GM18951 (cell line): ENCODE measurements around the gene TRPM3.

Source experiments
- POLR2A ChIP-seq: IDR thresholded peaks from 4 replicates; pipeline ENCODE4 v1.6.1; 2011; ENCODE audit warnings: mild to moderate bottlenecking; ENCODE audit not compliant: insufficient read length, insufficient read depth; ENCODE audit errors: extremely low read depth
- in situ Hi-C: fragments of 300-500 bp; cut with MboI; formaldehyde crosslinking; loops from one replicate; pipeline ENCODE4 v1.12.0; 2022; ENCODE audit warnings: low sequenced_read_pairs, mixed read lengths, inconsistent platforms; ENCODE audit not compliant: unreplicated experiment

The TRPM3 gene

DNA sequence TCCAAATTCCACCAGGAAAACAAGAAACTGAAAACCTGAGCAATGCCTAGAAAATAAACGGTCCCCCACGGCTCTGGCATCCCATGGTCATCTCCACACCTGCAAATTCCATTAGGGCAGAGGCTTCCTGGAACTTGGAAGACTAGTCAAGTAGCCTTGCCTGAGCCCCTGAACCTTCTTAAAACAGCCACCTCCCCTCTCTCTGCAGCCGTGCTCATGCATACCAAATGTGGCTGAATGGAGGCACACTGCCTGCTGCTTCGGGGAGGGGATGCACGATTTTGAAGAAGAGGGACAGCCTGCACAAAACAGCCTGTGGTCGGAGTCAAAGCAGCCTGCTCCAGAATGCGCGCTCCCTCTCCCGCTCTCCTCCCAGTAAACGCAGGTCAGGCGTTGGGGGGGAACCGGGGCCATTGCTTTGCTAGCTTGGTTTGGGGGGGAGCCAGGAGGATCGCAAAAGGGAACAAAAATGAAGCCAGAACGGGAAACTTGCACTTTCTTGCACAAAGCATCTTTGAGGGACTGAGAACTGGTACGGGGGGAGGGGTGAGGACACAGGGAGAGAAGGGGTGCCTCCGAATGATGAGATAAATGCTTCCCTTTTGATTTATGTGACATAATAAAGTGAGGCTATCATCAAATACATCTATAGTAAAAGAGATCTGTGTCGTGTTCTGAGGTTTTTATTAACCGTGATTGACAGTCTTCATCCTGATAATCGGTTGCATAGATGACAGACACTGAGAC lies at the start of gene TRPM3:
TRPM3 (minus strand) TSS at position 347 of the 747 bp plus-strand sequence; CDS start at position 80, 267 bp downstream.
- TF ChIP-seq POLR2A, result no peak
- in situ Hi-C loops, result no loop called here

DNA sequence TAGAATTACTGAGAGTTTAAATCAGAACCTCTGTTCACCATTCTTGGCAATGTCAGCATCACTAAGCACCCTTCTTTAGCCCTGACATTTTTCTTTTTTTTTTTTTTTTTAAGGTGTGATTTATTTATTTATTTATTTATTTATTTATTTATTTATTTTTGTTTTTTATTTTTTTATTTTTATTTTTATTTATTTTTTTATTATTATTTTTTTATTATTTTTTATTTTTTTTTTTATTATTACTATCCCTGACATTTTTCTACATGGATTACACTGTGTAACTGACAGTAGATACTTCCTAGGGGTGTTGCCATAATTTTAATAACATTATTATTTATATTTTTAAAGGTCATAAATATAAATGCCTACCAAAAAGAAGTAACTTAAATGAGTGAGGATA lies 47.0 kb upstream of the TRPM3 start:
- in situ Hi-C loops, result no loop called here
- TF ChIP-seq POLR2A, result no peak

DNA sequence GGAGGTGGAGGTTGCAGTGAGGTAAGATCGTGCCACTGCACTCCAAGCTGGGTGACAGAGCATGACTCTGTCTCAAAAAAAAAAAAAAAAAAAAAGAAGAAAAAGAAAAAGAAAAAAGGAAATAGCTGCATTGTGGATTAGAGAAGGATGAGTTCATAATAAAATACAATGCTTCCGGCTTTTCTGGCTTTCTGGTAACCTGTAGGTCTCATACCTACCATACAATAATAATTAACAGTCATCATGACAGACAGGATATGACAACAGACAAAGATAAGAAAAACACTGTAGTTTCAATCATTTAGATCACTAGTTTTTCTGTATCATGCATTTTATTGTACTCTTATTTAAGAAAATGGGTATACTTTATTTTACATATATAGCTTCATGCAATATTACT lies 40.7 kb upstream of the TRPM3 start:
- no peak for TF ChIP-seq POLR2A
- in situ Hi-C loops, result no loop called here

DNA sequence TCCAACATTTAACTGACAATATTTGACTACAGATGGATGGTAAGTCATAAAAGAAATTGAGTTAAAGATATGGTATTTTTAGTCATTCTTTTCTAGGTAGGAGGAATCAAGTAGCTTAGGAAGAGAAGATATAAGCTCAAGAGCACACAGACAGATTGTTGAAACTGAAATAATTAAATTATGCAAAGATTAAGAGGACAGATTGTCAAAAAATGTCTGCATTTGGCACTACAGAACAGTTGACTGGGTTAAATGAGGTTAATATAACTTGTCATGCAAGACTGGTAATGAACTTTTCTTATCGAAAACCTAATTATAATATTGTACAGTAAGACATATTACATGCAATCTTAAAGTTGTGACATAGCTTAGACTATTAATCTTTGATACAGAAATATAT lies 36.3 kb upstream of the TRPM3 start:
- TF ChIP-seq POLR2A, result no peak
- in situ Hi-C loops, result no loop called here

DNA sequence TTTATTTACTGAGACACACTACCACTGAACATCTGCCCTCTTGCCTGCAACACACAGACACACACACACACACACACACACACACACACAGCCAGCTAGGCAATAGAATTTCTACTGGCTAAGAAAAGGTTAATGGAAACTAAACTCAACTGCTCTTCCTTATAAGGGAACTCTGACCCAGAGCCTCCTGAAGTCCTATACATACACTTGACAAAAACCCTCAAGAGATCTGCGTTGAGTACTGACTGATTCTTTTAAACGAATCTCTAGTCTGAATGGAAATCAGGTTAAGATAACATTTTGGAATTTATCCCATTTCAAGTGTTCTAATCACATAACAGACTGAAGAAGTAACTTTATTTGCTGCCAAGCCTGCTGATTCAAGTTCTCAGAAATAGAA lies 25.9 kb upstream of the TRPM3 start:
- no peak for TF ChIP-seq POLR2A
- in situ Hi-C loops, result no loop called here

DNA sequence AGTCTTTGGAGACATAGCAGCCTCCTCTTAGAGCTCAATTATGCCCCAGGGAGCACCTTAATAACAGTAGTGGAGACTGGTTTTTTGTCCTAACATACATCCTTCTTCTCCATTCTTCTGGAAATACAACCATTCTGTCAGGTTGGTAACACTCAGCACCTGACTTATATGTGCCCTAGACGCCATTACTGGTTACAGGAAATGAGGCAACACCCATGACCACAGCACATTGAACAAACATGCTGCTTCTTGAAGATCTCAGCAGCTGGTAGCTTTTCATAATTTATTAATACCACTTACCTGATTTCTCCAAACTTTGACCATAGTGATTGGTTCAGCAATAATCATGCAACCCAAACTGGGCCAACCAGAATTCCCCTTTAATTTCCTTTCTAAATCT lies 25.1 kb upstream of the TRPM3 start:
- in situ Hi-C loops, result no loop called here
- no peak for TF ChIP-seq POLR2A

DNA sequence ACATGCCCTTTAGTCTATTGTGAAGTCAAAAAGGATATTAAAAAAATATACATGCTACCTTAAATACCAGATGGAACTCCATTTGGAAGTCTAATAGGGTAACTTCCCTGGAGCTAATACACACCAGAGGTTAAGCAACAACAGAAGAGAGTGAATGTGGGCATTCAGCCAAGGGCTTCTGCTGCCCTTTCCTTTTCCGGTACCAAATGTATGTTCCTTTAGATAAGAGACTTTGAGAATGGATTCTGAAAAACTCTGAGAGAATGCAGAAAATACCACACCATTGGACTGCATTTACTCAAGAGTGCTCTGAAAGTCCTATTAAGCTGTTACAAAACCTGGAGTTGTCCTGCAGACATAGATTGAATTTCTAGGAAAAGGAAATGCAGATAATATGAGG lies 23.8 kb upstream of the TRPM3 start:
- no peak for TF ChIP-seq POLR2A
- in situ Hi-C loops, result no loop called here

DNA sequence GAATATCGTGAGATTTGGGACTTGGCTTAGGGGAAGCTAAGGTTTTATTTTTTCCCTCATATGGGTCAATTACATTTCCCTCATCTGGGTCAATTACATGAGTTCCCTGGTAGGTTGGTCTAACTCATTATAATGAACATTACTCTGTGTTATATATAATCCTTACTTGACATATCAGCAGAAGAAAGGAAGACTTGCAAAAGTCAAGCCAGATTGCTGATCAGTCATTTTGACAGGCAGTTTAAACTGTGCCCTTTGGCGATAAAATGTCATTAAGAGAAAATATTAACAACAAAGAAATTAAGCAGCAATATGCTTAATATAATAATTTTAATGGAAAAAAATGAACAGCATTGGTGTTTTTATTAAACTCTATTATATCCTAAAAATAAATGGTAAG lies 23.1 kb upstream of the TRPM3 start:
- no peak for TF ChIP-seq POLR2A
- in situ Hi-C loops, result no loop called here

DNA sequence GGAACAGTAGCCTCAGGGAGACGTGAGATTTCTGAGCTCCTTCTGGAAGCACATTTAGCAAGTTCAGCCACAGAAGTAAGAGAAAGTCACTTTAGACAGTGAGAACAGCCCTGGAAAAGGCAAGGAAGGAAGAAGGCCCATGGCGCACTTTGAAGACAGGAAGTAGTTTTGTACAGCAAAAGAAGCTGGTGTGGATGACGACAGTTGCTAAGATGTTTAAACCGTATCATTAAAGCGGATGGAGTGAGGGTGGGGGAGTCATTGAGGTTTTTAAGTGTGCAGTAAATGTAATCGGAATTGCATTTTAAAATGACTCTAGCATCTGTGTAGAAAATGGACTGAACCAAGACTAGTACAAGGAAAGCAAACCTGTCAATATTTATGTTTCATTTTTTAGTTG lies 15.3 kb upstream of the TRPM3 start:
- in situ Hi-C loops, result no loop called here
- TF ChIP-seq POLR2A, result no peak

DNA sequence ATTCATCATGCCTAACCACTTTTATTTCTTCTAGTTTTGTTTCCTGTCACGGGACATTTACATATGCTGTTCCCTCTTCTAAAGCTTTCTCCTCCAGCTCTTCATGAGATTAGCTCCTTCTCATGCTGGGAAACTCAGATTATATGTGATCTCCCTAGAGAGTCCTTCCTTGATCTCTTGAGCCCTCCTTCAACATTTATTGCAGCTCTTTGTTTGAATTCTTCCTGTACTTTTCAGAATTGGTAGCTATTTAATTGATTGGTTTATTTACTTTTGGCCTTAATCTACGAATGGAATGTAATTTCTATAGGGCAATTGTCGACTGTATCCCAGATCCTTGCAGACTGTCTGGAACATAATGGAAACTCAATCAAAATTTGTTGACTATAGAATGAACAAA lies 9.7 kb upstream of the TRPM3 start:
- in situ Hi-C loops, result no loop called here
- no peak for TF ChIP-seq POLR2A

DNA sequence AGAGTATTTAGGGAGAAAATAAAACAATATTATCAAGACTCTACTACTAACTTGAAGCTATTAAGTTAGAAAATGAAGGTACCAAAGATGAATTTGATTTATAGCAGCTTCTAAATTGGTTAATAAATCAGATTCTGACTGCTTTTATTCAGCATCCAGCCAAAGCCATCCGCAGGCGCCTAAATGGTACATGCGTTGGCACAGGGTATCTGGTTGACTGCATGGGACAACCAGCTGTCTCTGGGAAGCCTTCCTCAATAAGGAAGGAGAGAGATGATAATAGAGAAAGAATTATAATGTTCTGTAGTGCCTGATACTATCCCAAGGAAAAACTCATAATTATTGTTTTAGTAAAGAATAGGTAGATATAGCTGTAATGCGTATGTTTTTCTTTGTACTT lies 9.1 kb upstream of the TRPM3 start:
- no peak for TF ChIP-seq POLR2A
- in situ Hi-C loops, result no loop called here

DNA sequence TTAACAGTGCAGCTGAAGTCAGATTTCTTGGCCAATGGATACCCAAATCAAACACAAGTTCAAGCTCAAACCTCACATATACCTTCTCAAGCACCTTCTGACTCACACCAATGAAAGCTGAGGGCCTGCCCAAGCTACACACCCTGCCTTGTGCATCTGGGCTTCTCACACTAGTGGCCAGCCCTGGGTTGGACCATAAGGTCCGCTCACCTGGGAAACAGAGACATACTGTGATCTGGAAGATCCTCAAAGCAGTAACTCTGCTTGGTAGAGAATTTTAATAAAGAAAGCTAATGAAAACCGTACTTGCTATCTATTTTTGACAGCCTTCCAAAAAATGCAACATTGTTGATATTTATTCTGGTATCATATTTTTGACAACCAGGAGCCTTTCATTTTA lies 7.4 kb upstream of the TRPM3 start:
- TF ChIP-seq POLR2A, result no peak
- in situ Hi-C loops, result no loop called here

DNA sequence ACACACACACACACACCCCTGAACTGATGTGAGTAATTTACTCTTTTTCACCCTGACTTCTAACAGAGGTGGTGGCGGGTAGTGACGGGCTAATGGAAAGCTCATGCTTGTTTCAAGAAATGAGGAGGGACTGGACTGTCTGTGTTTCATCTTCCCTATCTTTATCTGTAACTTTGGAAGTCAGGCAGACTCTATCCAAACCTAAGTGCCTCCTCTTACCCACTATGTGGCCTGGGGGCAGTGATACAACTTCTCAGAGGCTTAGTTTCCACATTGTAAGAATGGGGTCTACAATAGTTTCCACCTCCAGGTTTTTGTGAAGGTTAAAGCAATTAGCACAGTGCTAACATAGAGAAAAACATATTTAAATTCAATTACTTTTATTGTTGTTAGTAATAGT lies 5.9 kb upstream of the TRPM3 start:
- in situ Hi-C loops, result no loop called here

DNA sequence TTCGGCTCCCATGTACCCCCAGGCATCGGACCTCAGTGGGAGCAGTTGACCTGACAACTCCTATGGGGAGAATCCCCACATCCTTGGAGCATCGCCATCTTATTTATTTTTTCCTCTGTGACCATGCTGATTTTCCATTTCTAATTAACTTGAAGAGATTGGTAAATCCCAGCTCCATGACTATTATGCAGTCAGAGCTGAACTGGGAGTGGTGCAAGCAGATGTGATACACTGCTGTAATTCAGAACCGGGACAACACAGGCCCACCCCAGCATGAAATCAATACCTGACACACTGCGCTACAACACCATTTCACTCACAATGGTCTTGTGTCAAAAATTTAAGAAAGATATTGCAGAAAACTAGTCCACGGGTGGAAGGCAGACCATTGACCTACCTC lies 1.0 kb upstream of the TRPM3 start:
- TF ChIP-seq POLR2A, result no peak
- in situ Hi-C loops, result no loop called here

More for the DNA sequence above, 5.9 kb upstream of the TRPM3 start:
- no peak for TF ChIP-seq POLR2A

DNA sequence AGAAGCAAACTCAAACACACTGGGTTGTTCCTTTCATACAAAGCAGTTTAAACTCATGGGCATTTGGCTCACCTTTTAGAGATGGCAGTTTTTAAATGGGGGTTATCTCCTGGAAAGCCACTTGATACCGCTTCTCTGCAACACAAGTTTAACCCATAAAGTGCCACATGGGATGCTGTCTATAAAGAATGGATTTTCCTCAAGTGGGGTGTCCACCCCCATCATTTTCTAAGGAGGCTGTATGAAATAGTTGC lies 528 bp upstream of the TRPM3 start:
- in situ Hi-C loops, result no loop called here

DNA sequence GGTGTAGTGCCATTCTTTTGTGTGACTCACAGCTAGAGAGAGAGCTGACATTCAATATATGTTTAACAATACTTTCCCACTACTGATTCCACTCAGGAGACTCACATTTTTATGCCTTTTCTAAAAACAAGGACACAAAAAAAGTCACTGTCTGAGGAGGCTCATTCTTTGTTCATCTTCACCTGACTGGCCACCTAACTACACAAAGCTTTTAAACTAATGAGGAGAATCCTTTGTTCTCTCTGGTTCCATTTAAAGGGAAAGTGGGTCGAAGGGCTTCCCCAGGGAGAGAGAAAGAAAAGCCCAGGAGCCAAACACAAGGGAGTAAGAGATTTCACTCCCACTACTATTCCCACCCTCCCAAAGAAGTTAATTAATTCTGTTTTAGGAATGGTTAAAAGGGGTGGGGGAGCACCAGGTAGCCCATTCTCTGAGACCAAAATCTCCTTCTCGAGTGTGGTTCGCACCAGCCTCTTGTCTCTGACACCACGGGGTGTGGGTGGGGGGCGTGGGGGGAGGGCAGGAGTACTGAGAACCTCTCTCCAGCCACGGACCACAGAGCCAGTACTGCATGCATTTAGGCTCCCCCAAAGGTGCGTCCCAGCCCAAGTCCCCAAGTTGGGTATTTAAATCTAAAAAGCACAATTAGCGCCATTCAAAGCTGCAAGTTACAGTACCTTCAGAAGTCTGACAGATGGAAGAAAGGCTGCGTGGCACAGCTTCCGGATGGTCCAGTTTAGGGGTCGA lies 747 bp downstream of the TRPM3 start:
- in situ Hi-C loops, result no loop called here
- TF ChIP-seq POLR2A, result no peak

More for the DNA sequence above, 528 bp upstream of the TRPM3 start:
- no peak for TF ChIP-seq POLR2A
